GM19467 (cell line): Measurements from ENCODE around the gene LMO1.

Source experiments
- ATAC-seq: cut with Tn5 transposase; IDR thresholded peaks from one replicate; pipeline ENCODE4 v1.9.1; 2021; ENCODE audit warnings: mild to moderate bottlenecking, moderate library complexity; ENCODE audit not compliant: unreplicated experiment

Gene LMO1

DNA sequence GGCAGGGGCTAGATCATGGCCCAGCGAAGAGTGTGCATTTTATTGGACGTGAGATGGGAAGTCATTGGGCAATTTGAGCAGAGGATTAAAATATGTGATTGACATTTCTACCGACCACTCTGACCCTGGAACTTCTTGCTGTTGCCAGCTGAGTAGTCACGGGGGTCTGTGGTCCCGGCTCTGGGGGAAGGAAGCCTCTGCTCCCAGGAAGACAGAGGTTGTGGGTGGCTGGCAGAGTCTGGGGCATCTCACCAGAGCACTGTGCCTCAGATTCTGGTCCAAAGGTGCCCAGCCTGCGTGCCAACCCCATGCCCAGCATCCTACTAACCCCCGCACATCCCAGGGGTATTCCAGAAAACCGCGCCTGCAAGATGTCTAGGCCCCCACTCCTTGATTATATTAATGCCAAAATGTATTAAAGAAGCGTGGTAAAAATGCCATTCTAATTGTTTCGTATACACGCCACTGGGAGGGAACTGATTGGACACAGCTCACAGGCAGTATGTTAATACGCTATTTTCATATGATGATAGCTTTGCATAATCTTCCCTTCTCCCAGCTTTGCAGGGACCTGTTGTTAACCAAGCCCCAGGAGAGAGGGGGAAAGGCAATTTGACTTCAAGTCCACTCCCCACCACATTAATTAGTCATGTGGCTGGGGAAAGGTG is 25.3 kb upstream of the LMO1 start:
- ATAC-seq = no peak

DNA sequence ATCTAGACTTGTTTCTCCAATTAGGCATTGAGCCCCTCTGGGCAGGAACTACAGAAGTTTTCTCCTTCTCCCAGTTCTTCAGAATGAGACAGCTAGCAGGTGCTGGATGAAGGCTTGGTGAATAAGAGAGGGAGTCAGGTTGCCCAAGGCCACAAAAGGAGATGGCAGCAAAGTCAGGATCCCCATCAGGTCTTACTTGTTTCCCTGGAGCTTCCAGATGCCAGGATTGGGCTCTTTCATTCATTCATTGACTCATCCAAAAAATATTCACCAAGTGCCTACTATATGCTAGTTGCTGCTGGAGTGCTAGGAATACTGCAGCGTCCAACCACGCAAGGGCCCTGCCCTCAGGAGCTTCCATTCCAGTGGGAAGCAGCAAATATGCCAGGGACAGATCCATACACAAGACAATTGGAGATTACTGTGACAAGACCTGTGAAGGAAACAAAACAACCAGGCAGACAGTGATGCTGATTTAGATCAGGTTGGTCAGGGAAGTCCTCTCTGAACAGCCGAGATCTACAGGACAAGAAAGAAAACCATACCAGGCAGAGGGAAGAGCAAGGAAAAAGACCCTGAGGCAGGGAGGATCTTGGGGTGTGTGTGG is 24.6 kb upstream of the LMO1 start:
- no peak for ATAC-seq

DNA sequence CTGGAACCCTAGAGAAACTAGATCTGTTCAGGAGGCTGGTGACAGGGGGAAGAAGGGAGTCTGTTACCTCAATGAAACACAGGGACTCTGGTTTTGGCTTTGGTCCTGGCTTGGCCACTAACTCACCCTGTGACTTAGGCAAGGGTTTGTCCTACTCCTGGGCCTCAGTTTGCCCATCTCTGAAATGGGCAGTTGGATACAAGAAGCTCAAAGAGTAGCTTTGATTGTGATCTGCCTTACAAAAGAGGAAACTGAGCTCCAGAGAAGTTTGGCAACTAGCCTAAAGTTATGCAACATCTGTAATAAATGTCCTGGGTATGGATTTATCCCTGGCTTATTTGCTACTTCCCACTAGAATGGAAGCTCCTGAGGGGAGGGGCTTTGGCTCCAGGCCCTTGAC is 24.0 kb upstream of the LMO1 start:
- ATAC-seq = no peak

DNA sequence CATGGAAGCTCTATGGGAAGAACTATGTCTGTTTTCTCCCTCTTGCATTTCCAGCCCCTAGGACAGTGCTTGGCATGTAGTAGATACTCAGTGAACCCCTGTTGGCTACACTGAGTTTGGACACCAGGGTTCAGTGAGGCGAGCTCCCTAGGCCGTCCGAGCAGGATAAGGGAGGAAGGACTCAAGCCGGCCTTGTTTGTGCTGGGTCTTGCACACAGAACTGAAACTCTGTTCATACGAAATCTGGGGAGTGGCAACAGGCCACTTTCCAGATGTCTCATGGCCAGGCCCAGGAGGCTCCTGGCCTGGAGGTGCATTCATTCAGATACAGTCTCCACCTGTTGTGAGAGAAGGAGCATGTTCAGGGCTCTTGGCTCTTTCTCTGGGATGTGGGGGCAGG is 23.6 kb upstream of the LMO1 start:
- no peak for ATAC-seq

DNA sequence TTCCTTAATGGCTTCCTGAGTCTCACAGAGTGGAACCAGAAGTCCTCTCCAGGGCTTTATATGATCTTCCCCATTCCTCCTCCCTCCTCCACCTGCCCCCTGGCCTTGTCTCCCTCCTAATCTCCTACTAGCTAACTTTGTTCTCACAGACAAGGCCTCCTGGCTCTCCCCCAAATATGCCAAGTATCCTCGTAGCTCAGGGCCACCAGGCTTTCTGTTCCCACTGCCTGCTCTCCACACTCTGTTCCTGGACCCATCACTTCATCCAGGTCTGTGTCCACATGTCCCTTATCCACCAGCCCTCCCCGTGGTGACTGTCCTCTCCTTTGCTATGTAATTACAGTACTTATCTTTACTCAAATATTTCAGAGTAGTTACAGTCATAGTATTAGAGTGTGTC is 23.2 kb upstream of the LMO1 start:
- ATAC-seq = no peak

DNA sequence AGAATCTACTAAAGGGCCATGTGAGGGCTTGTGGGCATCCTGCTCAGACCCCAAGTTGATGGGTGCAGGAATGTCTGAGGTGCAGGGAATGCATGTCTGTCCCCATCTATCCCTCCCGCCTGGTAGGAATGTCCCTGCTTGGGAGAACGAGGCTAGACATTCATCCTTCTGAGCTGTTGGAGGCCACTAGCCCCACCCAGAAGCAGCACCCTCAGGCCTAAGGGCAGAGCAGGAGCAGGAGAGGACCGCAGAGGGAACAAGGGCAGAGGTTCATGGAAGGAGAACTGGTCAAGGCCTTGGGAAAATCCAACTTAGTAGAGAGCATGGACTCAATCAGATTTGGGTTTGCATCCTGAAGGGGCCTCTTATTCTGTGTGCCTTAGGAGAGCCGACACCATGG is 22.1 kb upstream of the LMO1 start:
- no peak for ATAC-seq

DNA sequence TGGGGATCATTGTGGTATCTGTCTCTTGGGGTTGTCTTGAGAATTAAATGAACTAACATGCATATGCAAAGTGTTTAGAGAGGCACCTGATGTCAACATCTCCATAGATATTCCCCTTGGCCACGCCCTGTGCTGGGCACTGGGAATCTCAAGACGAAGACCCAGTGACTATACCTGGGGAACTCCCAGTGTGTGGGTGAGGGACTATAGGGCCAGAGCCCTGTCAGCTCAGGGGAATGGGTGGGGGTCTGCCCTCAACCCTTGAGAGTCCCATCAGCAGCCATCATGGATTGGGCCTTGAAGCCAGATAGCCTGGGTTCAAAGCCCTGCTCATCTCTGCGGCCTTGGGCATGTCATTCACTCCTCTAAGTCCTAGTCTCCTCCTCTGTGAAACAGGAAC is 21.6 kb upstream of the LMO1 start:
- no peak for ATAC-seq

DNA sequence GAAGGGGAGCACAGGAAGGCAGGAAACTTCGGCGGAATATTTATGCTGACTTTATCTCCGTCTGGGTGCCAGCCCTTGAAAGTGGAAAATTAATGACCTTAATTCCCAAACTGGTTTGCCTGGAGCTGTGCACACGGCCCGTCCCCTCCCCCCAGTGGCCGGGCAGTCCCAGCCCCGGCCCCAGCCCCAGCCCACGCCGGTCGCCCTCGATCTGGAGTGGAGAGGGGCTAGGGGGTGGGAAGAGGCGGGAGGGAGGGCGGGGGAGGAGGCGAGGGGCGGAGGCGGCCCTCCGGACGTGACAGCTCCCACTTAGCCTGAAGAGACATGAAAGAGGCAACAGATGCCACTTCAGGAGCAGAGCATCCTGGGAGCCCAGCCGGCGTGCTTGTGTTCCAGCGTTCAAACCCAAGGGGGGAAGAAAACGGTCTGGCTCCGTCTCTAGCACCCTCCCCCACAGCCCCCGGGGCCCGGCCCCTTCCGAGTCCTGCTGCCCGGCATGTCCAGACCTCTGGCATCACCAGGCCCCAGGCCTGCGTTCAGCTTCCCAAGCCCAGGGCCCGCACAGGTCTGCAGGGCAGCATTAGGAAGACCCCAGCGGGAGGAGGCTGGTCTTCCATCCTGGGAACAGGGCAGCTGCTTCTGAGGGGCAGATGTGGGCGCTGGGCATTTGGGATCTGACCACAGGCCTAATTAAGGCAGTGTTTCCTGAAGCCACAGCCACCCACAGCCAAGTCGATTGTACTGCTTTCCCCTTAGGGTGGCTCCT is 20.0 kb upstream of the LMO1 start:
- ATAC-seq = no peak

DNA sequence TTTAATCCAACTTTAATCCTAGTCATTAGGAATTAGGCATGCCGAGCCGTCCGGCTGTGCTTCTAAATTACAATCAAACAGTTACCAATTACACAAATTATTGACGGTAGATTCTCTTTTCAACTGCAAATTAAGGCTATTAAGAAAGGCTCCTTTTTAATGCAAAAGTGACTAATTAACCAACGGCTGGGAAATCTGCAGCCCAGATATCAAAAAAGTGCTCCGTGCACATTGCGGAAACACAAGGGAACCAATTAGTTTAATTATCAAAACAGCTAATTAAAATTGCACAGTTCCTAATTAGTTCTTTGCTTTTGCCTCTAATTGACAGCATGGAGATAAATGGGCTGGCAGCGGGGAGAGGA is 19.4 kb upstream of the LMO1 start:
- ATAC-seq = no peak

DNA sequence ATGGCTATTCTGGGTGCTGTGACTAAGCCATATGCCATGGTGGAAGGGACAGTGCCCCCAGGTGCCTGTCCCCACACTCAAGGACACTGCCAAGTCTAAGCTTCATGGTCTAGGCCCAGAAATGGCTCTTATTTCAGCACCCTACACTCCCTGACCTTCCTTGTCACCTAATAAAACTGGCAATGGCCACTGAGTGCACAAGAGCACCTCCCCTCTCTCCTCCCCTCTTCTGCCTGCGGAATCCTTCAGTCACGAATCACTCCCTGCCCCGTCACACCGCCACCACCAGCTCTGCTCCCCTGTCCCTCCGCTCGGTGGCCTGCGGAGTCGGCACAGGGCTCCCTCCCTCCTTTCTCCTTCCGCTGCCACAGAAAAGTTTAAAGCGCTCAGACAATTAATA is 19.0 kb upstream of the LMO1 start:
- ATAC-seq = no peak

DNA sequence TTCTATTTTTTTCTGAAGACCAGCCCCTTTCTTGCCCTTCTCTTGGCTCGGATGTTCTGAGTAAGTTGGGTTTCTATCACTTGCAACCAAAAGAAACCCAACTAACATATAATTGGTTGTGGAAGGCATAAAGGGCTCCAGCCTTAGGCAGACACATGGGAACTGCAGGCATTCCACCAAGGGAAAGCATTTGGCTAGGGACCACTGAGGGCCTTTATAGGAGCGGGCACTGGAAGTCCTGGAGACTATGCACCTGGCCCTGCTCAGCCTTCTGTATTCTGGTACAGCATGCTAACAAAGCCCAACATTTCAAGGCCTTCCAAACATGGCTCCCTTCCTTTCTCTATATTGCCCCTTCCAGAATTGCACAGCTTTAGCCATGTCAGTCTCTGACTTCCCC is 17.6 kb upstream of the LMO1 start:
- ATAC-seq = no peak

DNA sequence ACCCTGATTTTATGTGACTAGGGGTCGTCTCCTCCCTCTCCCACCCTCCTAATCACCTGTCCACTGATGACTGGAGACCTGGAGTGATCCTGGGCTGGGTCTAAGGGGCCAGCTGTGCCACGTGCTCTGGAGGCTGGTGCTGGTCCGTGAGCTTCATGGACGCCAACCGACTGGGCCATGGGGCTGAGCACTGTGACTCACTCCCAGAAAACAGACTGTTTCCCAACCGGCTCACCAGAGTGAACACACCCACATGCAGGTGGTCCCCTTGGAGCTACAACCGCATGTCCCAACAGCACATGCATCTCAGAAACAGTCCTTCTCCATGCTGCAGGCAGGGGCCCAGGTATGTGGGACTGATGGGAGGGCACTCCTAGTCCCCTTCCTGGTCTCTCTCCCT is 14.0 kb upstream of the LMO1 start:
- no peak for ATAC-seq

DNA sequence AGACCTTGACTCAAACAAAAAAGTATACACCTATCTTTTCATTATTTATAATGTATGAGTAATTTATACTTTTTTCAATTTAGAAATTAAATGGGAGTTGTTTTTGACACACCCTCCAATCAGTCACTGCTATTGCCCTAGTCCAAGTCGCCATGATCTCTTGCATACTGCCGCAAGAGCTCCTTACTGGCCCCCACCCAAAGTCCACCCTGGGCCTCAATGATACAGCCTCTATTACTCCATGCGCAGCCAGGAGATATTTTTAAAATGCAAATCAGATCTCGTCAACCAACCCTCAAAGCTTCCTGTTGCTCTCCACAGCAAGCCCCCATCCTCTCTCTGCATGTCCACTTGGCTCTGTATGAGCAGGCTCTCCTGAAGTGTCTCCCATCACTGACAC is 12.8 kb upstream of the LMO1 start:
- ATAC-seq = no peak

DNA sequence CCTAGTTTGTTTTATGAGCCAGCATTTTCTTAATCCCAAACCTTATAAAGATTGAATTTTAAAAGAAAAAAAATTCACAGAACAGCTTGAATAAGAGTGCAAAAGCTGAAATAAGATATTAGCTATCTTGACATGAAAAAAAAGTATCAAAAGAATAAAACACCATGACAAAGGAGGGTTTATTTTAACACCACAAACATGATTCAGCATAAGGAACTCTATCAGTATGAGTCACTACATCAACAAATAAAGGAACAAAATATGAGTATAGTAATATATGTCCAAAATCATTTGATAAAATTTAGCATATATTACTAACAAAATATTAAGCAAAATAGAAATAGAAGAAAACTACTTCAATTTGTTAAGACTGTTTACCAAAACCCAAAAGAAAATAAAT is 9.6 kb upstream of the LMO1 start:
- ATAC-seq = no peak

DNA sequence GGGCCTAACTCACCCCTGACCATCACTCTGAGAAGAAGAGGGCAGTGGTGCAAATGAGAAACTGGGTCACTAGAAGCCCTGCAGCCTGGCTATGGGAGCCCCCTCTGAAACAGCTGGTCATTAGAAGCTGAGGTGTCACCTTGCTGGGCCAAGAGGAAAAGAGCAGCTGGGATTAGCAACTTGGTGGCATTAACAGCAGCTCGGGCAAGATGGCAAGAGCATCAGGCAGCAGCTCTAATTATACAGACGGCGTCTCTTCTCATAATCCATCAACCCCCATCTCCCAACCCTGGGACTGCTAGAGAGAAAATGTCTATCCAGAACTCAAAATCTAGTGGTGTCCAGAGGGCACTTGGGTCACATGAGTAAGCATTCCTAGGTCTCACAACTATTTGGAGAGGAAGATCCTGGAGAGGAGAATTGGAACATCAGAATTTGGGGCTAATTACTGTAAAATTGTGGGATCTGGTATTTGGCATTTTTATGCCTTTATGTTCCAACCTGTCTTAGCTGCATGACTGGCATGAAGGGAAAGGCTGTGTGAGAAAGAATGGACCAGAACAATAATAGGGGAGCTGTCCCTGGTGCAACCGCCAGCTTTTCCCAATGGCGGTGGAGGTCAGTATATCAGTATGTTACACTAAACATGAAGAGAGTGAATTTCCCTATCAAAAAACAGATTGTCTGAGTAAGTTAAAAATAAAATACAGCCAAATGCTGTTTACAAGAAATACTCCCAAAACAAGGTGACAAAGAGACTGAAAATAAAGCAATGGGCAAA is 7.6 kb upstream of the LMO1 start:
- no peak for ATAC-seq

DNA sequence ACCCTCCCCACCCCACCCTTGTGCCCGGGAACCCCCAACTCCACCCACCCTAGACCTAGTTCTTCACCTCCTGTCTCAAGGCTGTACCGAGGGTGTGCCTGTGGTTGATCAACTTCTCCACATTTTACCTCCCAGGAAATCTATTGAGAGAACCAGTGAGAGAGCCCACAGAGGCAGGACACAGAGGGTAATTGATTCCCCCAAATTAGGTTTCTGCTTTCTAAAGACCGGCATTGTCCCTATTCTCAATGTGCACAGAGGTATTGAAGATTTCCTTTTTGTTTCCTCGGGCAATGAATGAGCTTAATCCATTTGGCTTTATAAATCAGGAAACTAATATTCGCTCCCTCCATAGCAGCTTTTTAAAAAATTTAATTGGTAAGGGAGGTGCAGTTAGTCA is 6.0 kb upstream of the LMO1 start:
- ATAC-seq = no peak

DNA sequence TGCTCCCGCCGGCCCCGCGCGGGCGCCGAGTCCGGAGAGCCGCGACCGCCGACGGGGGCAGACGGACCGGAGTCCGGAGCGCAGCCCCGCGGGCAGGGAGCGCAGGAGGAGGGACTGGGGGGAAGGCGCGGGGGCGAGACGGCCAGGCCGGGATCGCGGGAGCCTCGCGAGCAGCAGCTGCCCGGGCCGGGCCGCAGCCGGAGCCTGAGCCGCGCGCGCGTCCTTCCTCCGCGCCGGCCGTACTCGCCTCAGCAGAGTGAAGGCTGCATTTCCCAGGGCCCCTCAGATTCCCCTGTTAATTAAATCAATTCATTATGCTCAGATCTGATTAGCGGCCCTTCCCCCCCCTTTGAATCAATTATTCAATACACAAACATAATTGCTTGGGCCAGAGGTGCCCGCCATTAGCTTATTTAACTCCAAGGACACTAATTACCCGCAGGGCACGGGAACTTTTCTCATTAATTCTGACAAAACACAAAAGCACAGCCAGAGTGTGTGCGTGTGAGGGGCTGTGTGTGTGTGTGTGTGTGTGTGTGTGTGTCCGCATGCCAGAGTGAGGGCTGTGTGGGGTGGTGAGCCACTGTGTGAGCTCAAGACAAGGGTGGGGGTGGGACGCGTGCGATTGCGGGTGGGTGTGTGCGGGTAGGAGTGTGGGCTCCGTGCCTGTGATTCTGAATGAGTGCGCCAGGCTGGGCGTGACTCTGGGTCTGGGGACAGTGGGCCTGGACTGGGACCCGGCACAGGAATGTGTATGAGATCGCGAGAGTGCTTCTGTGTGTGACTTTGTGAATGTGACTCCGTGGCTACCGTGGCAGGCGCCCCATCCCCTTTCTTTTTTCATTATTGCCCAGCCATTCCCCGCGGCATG is 5.1 kb upstream of the LMO1 start:
- ATAC-seq = no peak

DNA sequence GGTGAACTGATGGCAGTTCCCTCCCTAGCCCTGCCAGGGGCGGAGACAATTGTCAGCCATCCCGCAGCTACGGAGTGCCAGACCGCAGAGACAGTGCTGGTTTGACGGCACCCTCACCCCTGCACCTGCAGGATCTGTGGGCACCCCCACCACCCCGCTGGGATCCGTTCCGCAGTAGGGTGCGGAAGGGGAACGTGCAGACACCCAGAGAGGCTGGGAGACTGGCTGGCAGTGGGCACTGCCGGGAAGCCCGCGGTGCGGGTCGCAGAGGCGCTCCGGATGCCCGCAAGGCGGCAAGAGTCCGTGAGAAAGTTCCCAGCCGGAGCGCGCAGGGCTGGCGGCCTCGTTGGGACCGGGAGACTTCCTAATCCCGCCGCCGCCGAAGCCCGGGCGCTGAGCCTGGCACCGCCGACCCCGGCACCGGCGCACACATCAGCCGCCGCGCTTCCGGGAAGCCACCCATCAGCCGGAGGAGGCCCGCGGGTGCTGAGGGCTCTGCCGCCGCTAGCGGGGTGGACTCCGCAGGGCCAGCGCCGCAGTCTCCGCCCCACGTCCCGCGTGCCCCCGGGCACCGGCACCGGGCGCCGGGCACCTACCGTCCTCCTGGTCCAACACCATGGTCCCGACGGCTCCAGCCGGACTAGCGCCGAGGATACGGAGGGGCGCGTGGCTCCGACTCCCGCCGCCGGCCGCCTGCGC is 4.3 kb upstream of the LMO1 start:
- no peak for ATAC-seq

DNA sequence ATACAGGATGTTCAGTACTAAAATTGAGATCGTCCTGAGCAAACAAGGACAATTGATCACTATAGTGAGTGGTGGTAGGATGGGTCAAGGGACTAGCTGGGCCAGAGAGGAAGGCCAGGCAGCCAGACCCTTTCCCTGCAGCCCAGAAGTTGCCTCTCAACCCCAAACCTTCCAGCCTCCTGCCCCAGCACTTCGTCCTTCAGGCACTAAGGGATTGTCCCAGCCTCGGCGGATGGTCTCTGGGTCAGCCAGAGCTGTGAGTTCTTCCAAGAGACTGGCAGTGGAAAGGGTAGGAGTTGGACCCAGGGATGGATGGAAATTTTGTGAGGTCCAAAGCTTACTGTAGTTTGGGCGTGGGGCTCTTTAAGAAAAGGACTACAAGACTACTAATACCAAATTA is 3.6 kb upstream of the LMO1 start:
- ATAC-seq = no peak
